Measurements from ENCODE around the gene CNOT3.

Gene CNOT3

GRCh38 chr19:54151362-54152035, 13.9 kb downstream of the CNOT3 start:
- in situ Hi-C loops (cut with HindIII; ENCODE audit: low sequenced_read_pairs): no loop called here
- no peak for DNase-seq (ENCODE audit: low read depth)
- TF ChIP-seq, protein P1, sequence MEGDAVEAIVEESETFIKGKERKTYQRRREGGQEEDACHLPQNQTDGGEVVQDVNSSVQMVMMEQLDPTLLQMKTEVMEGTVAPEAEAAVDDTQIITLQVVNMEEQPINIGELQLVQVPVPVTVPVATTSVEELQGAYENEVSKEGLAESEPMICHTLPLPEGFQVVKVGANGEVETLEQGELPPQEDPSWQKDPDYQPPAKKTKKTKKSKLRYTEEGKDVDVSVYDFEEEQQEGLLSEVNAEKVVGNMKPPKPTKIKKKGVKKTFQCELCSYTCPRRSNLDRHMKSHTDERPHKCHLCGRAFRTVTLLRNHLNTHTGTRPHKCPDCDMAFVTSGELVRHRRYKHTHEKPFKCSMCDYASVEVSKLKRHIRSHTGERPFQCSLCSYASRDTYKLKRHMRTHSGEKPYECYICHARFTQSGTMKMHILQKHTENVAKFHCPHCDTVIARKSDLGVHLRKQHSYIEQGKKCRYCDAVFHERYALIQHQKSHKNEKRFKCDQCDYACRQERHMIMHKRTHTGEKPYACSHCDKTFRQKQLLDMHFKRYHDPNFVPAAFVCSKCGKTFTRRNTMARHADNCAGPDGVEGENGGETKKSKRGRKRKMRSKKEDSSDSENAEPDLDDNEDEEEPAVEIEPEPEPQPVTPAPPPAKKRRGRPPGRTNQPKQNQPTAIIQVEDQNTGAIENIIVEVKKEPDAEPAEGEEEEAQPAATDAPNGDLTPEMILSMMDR (IDR thresholded peaks at IDR 0.05; ENCODE audit: low read depth, low read length, missing control alignments): no peak
- no peak overlapping the region for H3K4me3 ChIP-seq (ENCODE audit: low read depth, low read length)

GRCh38 chr19:54152267-54152666, 14.7 kb downstream of the CNOT3 start:
- in situ Hi-C loops (cut with HindIII; ENCODE audit: low sequenced_read_pairs): no loop called here
- no peak overlapping the region for H3K4me3 ChIP-seq (ENCODE audit: low read depth, low read length)
- DNase-seq (ENCODE audit: low read depth): no peak
- TF ChIP-seq, protein P1 (IDR thresholded peaks at IDR 0.05; ENCODE audit: low read depth, low read length, missing control alignments): no peak

DNA sequence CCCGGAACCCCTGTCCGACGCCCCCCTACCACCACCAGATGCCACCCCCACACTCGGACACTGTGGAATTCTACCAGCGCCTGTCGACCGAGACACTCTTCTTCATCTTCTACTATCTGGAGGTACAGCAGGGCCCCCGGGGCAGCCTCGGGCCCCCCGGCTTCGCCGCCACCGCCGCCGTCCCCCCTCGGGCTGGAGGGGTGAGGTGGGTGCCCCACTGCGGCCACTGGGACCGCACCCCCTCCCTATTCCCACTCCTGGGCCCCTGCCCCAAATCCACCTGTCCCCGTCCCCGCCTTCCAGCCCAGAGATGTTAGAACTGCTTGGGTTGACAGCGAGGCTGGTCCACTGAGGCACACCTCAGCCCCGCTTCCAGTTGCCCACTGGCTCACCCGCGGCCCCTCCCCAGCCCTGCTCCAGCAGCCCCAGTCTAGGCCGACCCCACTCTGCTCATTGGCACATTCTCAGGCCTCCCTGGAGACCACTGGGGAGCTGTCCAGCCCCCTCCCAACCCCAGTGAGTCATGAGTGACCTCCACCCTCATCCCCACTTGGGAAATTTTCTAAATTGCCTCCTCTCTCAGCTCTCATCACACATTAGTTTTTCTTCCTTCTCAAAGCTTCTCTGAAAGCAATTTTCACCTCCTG, 15.4 kb downstream of the CNOT3 start:
- in situ Hi-C loops (cut with HindIII; ENCODE audit: low sequenced_read_pairs): no loop called here
- H3K4me3 ChIP-seq (ENCODE audit: low read depth, low read length): no peak overlapping the region
- DNase-seq (ENCODE audit: low read depth): no peak
- TF ChIP-seq, protein P1 (IDR thresholded peaks at IDR 0.05; ENCODE audit: low read depth, low read length, missing control alignments): no peak

GRCh38 chr19:54153731-54154326, 16.3 kb downstream of the CNOT3 start:
- TF ChIP-seq, protein P1 (IDR thresholded peaks at IDR 0.05; ENCODE audit: low read depth, low read length, missing control alignments): no peak
- no peak for DNase-seq (ENCODE audit: low read depth)
- H3K4me3 ChIP-seq (ENCODE audit: low read depth, low read length): no peak overlapping the region
- in situ Hi-C loops (cut with HindIII; ENCODE audit: low sequenced_read_pairs): no loop called here

DNA sequence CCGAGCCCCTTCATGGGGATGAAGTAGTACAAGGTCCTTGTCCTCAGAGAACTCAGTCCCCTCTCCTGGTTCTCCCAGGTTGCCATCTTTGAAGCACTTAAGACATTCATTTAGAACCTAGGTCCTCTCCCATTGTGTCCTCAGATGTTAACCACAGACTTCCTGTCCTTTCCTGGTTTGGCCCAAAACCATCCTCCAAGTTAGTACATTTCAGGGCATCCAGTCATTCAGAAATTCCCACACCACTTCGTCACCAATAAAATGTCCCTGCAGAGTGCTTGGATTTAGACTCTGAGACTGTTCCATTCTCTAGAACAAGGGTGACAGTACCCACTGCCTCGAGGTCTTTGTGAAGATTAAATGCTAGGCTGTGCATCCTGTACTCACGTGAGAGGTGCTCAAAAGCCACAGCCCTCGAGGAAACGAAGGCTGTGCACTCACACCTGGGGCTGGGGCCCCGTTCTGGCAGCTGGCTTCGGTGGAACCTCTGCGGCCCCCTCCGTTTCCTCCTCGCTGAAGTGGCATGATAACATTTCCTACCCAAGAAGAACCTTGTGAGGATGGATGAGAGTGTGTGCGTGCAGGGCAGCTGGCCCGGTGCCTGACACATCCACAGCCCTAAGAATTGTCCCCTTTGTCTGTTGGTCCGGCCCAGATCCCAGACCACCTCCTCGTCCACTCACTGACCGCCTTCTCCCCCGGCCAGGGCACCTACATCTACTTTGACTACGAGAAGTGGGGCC, 17.2 kb downstream of the CNOT3 start:
- TF ChIP-seq, protein P1 (IDR thresholded peaks at IDR 0.05; ENCODE audit: low read depth, low read length, missing control alignments): no peak
- no peak for DNase-seq (ENCODE audit: low read depth)
- in situ Hi-C loops (cut with HindIII; ENCODE audit: low sequenced_read_pairs): no loop called here
- H3K4me3 ChIP-seq (ENCODE audit: low read depth, low read length): no peak overlapping the region

DNA sequence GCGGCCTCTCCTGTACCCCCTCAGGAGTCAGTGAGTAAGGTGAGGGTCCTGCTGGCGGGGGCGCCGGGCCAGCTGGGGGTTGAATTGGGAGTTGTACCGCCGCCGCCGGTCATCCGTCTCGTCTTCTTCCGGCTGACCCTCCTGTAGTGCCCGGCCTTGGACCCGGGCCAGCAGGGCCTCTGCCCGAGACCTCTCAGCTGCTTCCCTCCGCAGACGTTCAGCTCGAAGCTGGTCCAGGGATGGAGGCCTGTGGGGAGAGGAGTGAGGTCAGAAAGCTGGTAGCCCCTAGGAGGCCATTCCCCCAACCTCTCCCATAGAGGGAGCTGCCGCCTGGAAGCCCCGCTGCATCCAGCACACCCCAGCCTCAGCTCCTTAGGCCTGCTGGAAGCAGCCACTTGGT, 18.1 kb downstream of the CNOT3 start:
- TF ChIP-seq, protein P1 (IDR thresholded peaks at IDR 0.05; ENCODE audit: low read depth, low read length, missing control alignments): no peak
- in situ Hi-C loops (cut with HindIII; ENCODE audit: low sequenced_read_pairs): no loop called here
- no peak overlapping the region for H3K4me3 ChIP-seq (ENCODE audit: low read depth, low read length)
- no peak for DNase-seq (ENCODE audit: low read depth)
